K562 (cell line): ENCODE results near the gene TMC1. TPM values are rescaled to one million over a fixed set of nuclear protein-coding genes. Genes with fewer than 3 reads are reported as not detected.

ENCODE experiments used
- ATAC-seq: fragments of 200-7000 bp; cut with Tn5 transposase; 3 replicates; pipeline ENCODE4 v1.9.1; 2020; ENCODE audit warnings: moderate library complexity
- BruUV-seq: library from RNA; stranded (reverse); fragments of 400-500 nt; replicated peaks from 2 replicates; lab custom pipeline; 2021; lab: Mats Ljungman, UMichigan
- CTCF ChIA-PET: fragments of 300-600 bp; formaldehyde crosslinking; extraction: SDS; loops from one replicate; lab custom pipeline; 2021; ENCODE audit warnings: low intra/inter-chr PET ratio; lab: Yijun Ruan, JAX
- POLR2A ChIA-PET: fragments of 300-600, 350-650 bp; sonication (Branson Sonifier 250); formaldehyde crosslinking; extraction: SDS; loops from one replicate; lab custom pipeline; 2021; ENCODE audit warnings: antibody characterized with exemption, inconsistent platforms; lab: Yijun Ruan, JAX
- DNase-seq, 4 experiments: peaks; one replicate each; pipeline versions ENCODE4 v3.0.0 to v3.0.0-alpha.2; 2011 to 2018; ENCODE audit warnings: low spot score in 3 of 4, mixed read lengths in 3 of 4; ENCODE audit errors: extremely low read depth in 1 of 4
- FAIRE-seq: peaks from 2 replicates; lab custom pipeline; 2011; peaks lifted over from hg19 to GRCh38; lab: Jason Lieb, UNC
- H2AFZ ChIP-seq: 2 replicates; pipeline ENCODE4 v1.6.0; 2011; ENCODE audit warnings: low read depth, low read length, control low read depth, inconsistent platforms
- H3K27ac ChIP-seq: fragments of 200-600 bp; 3 replicates; pipeline ENCODE4 v1.8.0; 2011; ENCODE audit warnings: low read depth, mild to moderate bottlenecking, control low read depth, inconsistent platforms, low read length, moderate library complexity, mixed read lengths; ENCODE audit errors: extremely low read depth
- H3K27me3 ChIP-seq, 2 experiments: fragments of 300-600 bp in 1 of 2; 2 replicates in 1 of 2; 3 replicates in 1 of 2; pipeline versions ENCODE4 v1.6.0 to v1.8.0; 2011; ENCODE audit warnings: inconsistent platforms in 2 of 2, low read length in 2 of 2, mild to moderate bottlenecking in 1 of 2, mixed read lengths in 1 of 2, moderate library complexity in 1 of 2; ENCODE audit not compliant: control insufficient read depth in 2 of 2, insufficient read depth in 2 of 2
- H3K36me3 ChIP-seq: fragments of 300-600 bp; 3 replicates; pipeline ENCODE4 v1.8.0; 2011; ENCODE audit warnings: mild to moderate bottlenecking, low read length, inconsistent platforms; ENCODE audit not compliant: control insufficient read depth, insufficient read depth
- H3K4me1 ChIP-seq, 2 experiments: fragments of 200-600 bp in 1 of 2; replicated peaks in 1 of 2; 2 replicates in 1 of 2; 3 replicates in 1 of 2; pipeline versions ENCODE4 v1.5.1 to v1.8.0; 2011; ENCODE audit warnings: inconsistent platforms in 2 of 2, low read length in 2 of 2, mild to moderate bottlenecking in 1 of 2, mixed read lengths in 1 of 2, moderate library complexity in 1 of 2; ENCODE audit not compliant: control insufficient read depth in 2 of 2, insufficient read depth in 2 of 2
- H3K4me2 ChIP-seq: 2 replicates; pipeline ENCODE4 v1.6.1; 2011; ENCODE audit warnings: low read length, control low read depth, inconsistent platforms, mixed read lengths; ENCODE audit not compliant: insufficient read depth
- H3K4me3 ChIP-seq: fragments of 200-600 bp; sonication (generic), shearing (Covaris generic); 2 replicates; pipeline ENCODE4 v1.5.1; 2016; ENCODE audit warnings: control low read depth, inconsistent platforms
- H3K79me2 ChIP-seq: fragments of 200-600 bp; 3 replicates; pipeline ENCODE4 v1.8.0; 2011; ENCODE audit warnings: low read length, inconsistent platforms; ENCODE audit not compliant: control insufficient read depth, insufficient read depth
- H3K9ac ChIP-seq, 2 experiments: 2 replicates each; pipeline versions ENCODE4 v1.6.0 to v1.6.1; 2011; ENCODE audit warnings: low read depth in 2 of 2, low read length in 2 of 2, control low read depth in 1 of 2, inconsistent platforms in 1 of 2, mild to moderate bottlenecking in 1 of 2, mixed read lengths in 1 of 2; ENCODE audit not compliant: insufficient read depth in 1 of 2
- H3K9me1 ChIP-seq: one replicate; pipeline ENCODE4 v1.6.0; 2011; ENCODE audit warnings: inconsistent platforms, mild to moderate bottlenecking, low read length, moderate library complexity; ENCODE audit not compliant: control insufficient read depth, insufficient read depth
- H3K9me3 ChIP-seq: replicated peaks from 2 replicates; pipeline ENCODE4 v1.5.1; 2011; ENCODE audit warnings: low read depth, low read length, inconsistent platforms; ENCODE audit not compliant: control insufficient read depth, insufficient read depth
- H4K20me1 ChIP-seq: replicated peaks from 2 replicates; pipeline ENCODE4 v1.6.1; 2011; ENCODE audit warnings: low read length, inconsistent platforms, mixed read lengths; ENCODE audit not compliant: control insufficient read depth, insufficient read depth
- ELF1 ChIP-seq: fragments of 200-800 bp; sonication (Bioruptor generic); IDR thresholded peaks from 2 replicates; pipeline ENCODE4 v1.6.1; 2016; ENCODE audit warnings: missing genetic modification characterization, missing compliant biosample characterization
- FOXK2 ChIP-seq, 2 experiments: fragments of 450-650 bp; IDR thresholded peaks in 1 of 2; conservative IDR thresholded peaks in 1 of 2; 2 replicates each; pipeline ENCODE4 v1.6.1; 2016; ENCODE audit warnings: low read depth in 2 of 2, mild to moderate bottlenecking in 1 of 2
- ZNF253 ChIP-seq: fragments of 250-450 bp; sonication (Bioruptor Pico); conservative IDR thresholded peaks from 2 replicates; pipeline ENCODE4 v1.6.1; 2021; ENCODE audit warnings: mild to moderate bottlenecking
- ZNF75A ChIP-seq: fragments of 450-650 bp; formaldehyde crosslinking; IDR thresholded peaks from 2 replicates; pipeline ENCODE4 v1.4.0; 2020; ENCODE audit warnings: mild to moderate bottlenecking
- WGBS: fragments of 100-300 bp; shearing (Covaris generic); methylation state at CpG from one replicate; pipeline ENCODE4 v1.1.6; 2016; ENCODE audit warnings: low coverage, mixed read lengths; ENCODE audit not compliant: insufficient coverage; ENCODE audit errors: missing lambda C conversion rate; 5-methylcytosine and 5-hydroxymethylcytosine counted together
- in situ Hi-C: fragments of 300-500 bp; cut with MboI; formaldehyde crosslinking; loops from 4 replicates; pipeline ENCODE4 v1.15.0; 2018; ENCODE audit warnings: inconsistent platforms, mixed read lengths
- intact Hi-C: fragments of 100-400 bp; cut with micrococcal nuclease; formaldehyde crosslinking; loops from 2 replicates; pipeline ENCODE4 v1.14.2; 2022
- polyA plus RNA-seq, 8 experiments: library from polyadenylated mRNA; depleted of rRNA in 4 of 8; stranded (reverse) in 5 of 8; unstranded in 3 of 8; fragments of >200 nt; fragmentation: Nextera tagmentation in 2 of 8; fragmentation: Illumina TruSeq in 1 of 8; extraction: Ambion mirVana in 2 of 8; extraction: Trizol in 1 of 8; gene quantifications; 2 replicates each; pipeline versions ENCODE4 v1.2.1 to v1.2.3, GENCODE V29; 2011 to 2014; ENCODE audit warnings: inconsistent platforms in 1 of 8, missing spikeins in 1 of 8
- total RNA-seq, 7 experiments: library from RNA; depleted of rRNA in 6 of 7; stranded (reverse); fragments of >200 nt in 6 of 7; fragmentation: Illumina TruSeq in 2 of 7; extraction: Trizol in 2 of 7; gene quantifications; 2 replicates each; pipeline versions ENCODE4 v1.2.1 to v1.2.3, GENCODE V29; 2011 to 2021; ENCODE audit warnings: low replicate concordance in 1 of 7
- TF ChIP-seq, protein P1 (sequence below): fragments of 200-800 bp; sonication (Bioruptor generic); IDR thresholded peaks from 2 replicates; pipeline ENCODE4 v1.6.1; 2016; ENCODE audit warnings: missing genetic modification characterization, missing compliant biosample characterization
- TF ChIP-seq, protein P2 (sequence below): fragments of 250-450 bp; sonication (Bioruptor Pico); IDR thresholded peaks from 2 replicates; pipeline ENCODE4 v1.5.0; 2021
- TF ChIP-seq, protein P3 (sequence below): conservative IDR thresholded peaks from 2 replicates; pipeline ENCODE4 v1.6.1; 2011; ENCODE audit warnings: low read depth, mild to moderate bottlenecking, low read length; ENCODE audit not compliant: control insufficient read depth

TMC1 gene
- total and polyA plus RNA-seq, 9 of the 15 experiments (the other 6 are each of a cell fraction or from before 2014, with no cell fraction given) = 0.10 to 0.15 TPM; not detected in 7

DNA sequence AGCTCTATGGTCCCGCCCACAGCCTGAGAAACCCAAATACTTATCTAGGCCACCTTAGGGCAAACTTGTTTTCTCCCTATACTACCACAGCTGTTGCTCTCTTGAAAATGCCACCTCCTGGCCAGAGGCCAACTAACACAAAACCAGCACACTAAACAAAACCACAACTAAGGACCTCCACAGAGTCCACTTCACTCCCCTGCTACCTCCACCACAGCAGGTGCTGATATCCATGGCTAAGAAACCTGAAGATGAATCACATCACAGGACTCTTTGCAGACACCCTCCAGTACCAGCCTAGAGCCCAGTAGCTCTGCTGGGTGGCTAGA lies 323.0 kb downstream of the TMC1 start:
- CTCF ChIA-PET = no interaction called here
- in situ Hi-C loops = no loop called here
- no peaks in the 10 kb centered on the region for H3K79me2 ChIP-seq
- no peaks in the 10 kb centered on the region for H3K4me1 ChIP-seq
- no CpG with 5 or more reads among the region's 1 CpG for WGBS
- TF ChIP-seq, protein P1, sequence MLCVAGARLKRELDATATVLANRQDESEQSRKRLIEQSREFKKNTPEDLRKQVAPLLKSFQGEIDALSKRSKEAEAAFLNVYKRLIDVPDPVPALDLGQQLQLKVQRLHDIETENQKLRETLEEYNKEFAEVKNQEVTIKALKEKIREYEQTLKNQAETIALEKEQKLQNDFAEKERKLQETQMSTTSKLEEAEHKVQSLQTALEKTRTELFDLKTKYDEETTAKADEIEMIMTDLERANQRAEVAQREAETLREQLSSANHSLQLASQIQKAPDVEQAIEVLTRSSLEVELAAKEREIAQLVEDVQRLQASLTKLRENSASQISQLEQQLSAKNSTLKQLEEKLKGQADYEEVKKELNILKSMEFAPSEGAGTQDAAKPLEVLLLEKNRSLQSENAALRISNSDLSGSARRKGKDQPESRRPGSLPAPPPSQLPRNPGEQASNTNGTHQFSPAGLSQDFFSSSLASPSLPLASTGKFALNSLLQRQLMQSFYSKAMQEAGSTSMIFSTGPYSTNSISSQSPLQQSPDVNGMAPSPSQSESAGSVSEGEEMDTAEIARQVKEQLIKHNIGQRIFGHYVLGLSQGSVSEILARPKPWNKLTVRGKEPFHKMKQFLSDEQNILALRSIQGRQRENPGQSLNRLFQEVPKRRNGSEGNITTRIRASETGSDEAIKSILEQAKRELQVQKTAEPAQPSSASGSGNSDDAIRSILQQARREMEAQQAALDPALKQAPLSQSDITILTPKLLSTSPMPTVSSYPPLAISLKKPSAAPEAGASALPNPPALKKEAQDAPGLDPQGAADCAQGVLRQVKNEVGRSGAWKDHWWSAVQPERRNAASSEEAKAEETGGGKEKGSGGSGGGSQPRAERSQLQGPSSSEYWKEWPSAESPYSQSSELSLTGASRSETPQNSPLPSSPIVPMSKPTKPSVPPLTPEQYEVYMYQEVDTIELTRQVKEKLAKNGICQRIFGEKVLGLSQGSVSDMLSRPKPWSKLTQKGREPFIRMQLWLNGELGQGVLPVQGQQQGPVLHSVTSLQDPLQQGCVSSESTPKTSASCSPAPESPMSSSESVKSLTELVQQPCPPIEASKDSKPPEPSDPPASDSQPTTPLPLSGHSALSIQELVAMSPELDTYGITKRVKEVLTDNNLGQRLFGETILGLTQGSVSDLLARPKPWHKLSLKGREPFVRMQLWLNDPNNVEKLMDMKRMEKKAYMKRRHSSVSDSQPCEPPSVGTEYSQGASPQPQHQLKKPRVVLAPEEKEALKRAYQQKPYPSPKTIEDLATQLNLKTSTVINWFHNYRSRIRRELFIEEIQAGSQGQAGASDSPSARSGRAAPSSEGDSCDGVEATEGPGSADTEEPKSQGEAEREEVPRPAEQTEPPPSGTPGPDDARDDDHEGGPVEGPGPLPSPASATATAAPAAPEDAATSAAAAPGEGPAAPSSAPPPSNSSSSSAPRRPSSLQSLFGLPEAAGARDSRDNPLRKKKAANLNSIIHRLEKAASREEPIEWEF (CRISPR knock-in tag) = no peak
- TF ChIP-seq, protein P2, sequence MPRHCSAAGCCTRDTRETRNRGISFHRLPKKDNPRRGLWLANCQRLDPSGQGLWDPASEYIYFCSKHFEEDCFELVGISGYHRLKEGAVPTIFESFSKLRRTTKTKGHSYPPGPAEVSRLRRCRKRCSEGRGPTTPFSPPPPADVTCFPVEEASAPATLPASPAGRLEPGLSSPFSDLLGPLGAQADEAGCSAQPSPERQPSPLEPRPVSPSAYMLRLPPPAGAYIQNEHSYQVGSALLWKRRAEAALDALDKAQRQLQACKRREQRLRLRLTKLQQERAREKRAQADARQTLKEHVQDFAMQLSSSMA (CRISPR knock-in tag) = no peak
- TF ChIP-seq, protein P3, sequence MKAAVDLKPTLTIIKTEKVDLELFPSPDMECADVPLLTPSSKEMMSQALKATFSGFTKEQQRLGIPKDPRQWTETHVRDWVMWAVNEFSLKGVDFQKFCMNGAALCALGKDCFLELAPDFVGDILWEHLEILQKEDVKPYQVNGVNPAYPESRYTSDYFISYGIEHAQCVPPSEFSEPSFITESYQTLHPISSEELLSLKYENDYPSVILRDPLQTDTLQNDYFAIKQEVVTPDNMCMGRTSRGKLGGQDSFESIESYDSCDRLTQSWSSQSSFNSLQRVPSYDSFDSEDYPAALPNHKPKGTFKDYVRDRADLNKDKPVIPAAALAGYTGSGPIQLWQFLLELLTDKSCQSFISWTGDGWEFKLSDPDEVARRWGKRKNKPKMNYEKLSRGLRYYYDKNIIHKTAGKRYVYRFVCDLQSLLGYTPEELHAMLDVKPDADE = no peak
- TF ChIP-seq ZNF75A (CRISPR knock-in tag) (no peak), ELF1 (tag) (no peak), FOXK2 (conservative IDR thresholded peaks at IDR 0.05 in 1 of 2, IDR thresholded peaks at IDR 0.05 in 1 of 2; ENCODE audit: low read depth in 2 of 2) (no peak), ZNF253 (no peak)
- TF ChIP-seq, all 486 proteins: peak for 0
- H2AFZ ChIP-seq = no peak overlapping the region
- ATAC-seq (no peak), FAIRE-seq (no peak), DNase-seq (no peak)
- no peak overlapping the region for H3K4me2 ChIP-seq
- no peaks in the 10 kb centered on the region for H3K9me1 ChIP-seq
- intact Hi-C loops = no loop called here
- no TSS peak for BruUV-seq
- no peak overlapping the region for H3K27ac ChIP-seq
- H3K36me3 ChIP-seq = no peaks in the 10 kb centered on the region
- H3K4me3 ChIP-seq = no peak overlapping the region
- no peak overlapping the region for H3K9ac ChIP-seq
- H3K9me3 ChIP-seq = no peaks in the 10 kb centered on the region
- H4K20me1 ChIP-seq = no peaks in the 10 kb centered on the region
- no peaks in the 10 kb centered on the region for H3K27me3 ChIP-seq
- POLR2A ChIA-PET = interaction anchor here (0.6 kb wide), 1 partner anchor 19 kb away, joined by 3 read pairs; no protein-coding TSS in a partner anchor
